OCI-LY1 (cell line): ENCODE results near the gene RPH3AL.

Experiments
- CTCF ChIP-seq: fragments of 200-600 bp; sonication (generic), shearing (Covaris generic); IDR thresholded peaks from 2 replicates; pipeline ENCODE4 v1.5.1; 2017; ENCODE audit warnings: mild to moderate bottlenecking, antibody characterized with exemption, low read length, moderate library complexity, mixed read lengths
- EZH2 ChIP-seq: fragments of 200-600 bp; sonication (generic), shearing (Covaris generic); IDR thresholded peaks from 2 replicates; pipeline ENCODE4 v1.8.0; 2017; ENCODE audit warnings: borderline replicate concordance, mixed run types, mild to moderate bottlenecking, antibody characterized with exemption, low read length, moderate library complexity, mixed read lengths

- TF ChIP-seq EZH2 (no peak), CTCF (no peak)
Measured at GRCh38 chr17:216625-217024, 136.0 kb downstream of the RPH3AL start.
